Cardiac muscle cell (in vitro differentiated cells and primary cell): Measurements from ENCODE around the gene NCOA7. TPM values are rescaled to one million over a fixed set of nuclear protein-coding genes. Genes with fewer than 3 reads are reported as not detected.

Experiments used
- DNase-seq, 2 donors: peaks; one replicate each; pipeline versions ENCODE4 v3.0.0 to v3.0.0-alpha.2; 2010 to 2017; ENCODE audit warnings: low read depth in 1 of 2, low spot score in 1 of 2
- H3K27ac ChIP-seq: fragments of 200-600 bp; sonication (generic); 2 replicates; pipeline ENCODE4 v1.5.1; 2016
- H3K27me3 ChIP-seq: fragments of 200-600 bp; sonication (generic); 2 replicates; pipeline ENCODE4 v1.6.0; 2016; ENCODE audit warnings: control low read depth
- H3K36me3 ChIP-seq: fragments of 200-600 bp; sonication (generic); 2 replicates; pipeline ENCODE4 v1.5.1; 2016; ENCODE audit warnings: control low read depth
- H3K4me1 ChIP-seq: fragments of 200-600 bp; sonication (generic); 2 replicates; pipeline ENCODE4 v1.8.1; 2017; ENCODE audit warnings: low read depth, mild to moderate bottlenecking, mixed run types
- H3K4me3 ChIP-seq: fragments of 200-600 bp; sonication (generic); 2 replicates; pipeline ENCODE4 v1.5.1; 2016; ENCODE audit warnings: mild to moderate bottlenecking
- H3K9me3 ChIP-seq: fragments of 200-600 bp; sonication (generic); 2 replicates; pipeline ENCODE4 v1.5.1; 2017; ENCODE audit warnings: low read depth, mild to moderate bottlenecking, control low read depth
- polyA plus RNA-seq: library from polyadenylated mRNA; unstranded; fragments of >200 nt; fragmentation: Nextera tagmentation; extraction: Ambion mirVana; gene quantifications from 2 replicates; pipeline ENCODE4 v1.2.1, GENCODE V29; 2016
- total RNA-seq: library from RNA; depleted of rRNA; stranded (reverse); fragments of >200 nt; gene quantifications from 2 replicates; pipeline ENCODE4 v1.2.3, GENCODE V29; 2016
- TF ChIP-seq, protein P1 (sequence below): IDR thresholded peaks from 2 replicates; pipeline ENCODE4 v1.5.1; 2012; ENCODE audit warnings: low read depth, mild to moderate bottlenecking, low read length

Gene NCOA7
- total and polyA plus RNA-seq, 2 experiments from 2014 or later = 4.2 to 5.8 TPM

GRCh38 chr6:125743604-125744003 lies 47.2 kb upstream of the NCOA7 start:
- no peaks in the 10 kb centered on the region for H3K36me3 ChIP-seq
- H3K27me3 ChIP-seq = peaks cover 11% of the 10 kb centered on the region
- no peak overlapping the region for H3K27ac ChIP-seq
- TF ChIP-seq, protein P1, sequence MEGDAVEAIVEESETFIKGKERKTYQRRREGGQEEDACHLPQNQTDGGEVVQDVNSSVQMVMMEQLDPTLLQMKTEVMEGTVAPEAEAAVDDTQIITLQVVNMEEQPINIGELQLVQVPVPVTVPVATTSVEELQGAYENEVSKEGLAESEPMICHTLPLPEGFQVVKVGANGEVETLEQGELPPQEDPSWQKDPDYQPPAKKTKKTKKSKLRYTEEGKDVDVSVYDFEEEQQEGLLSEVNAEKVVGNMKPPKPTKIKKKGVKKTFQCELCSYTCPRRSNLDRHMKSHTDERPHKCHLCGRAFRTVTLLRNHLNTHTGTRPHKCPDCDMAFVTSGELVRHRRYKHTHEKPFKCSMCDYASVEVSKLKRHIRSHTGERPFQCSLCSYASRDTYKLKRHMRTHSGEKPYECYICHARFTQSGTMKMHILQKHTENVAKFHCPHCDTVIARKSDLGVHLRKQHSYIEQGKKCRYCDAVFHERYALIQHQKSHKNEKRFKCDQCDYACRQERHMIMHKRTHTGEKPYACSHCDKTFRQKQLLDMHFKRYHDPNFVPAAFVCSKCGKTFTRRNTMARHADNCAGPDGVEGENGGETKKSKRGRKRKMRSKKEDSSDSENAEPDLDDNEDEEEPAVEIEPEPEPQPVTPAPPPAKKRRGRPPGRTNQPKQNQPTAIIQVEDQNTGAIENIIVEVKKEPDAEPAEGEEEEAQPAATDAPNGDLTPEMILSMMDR = no peak
- H3K9me3 ChIP-seq = no peaks in the 10 kb centered on the region
- H3K4me1 ChIP-seq = peaks cover 15% of the 10 kb centered on the region
- DNase-seq = no peak
- H3K4me3 ChIP-seq = no peak overlapping the region

DNA sequence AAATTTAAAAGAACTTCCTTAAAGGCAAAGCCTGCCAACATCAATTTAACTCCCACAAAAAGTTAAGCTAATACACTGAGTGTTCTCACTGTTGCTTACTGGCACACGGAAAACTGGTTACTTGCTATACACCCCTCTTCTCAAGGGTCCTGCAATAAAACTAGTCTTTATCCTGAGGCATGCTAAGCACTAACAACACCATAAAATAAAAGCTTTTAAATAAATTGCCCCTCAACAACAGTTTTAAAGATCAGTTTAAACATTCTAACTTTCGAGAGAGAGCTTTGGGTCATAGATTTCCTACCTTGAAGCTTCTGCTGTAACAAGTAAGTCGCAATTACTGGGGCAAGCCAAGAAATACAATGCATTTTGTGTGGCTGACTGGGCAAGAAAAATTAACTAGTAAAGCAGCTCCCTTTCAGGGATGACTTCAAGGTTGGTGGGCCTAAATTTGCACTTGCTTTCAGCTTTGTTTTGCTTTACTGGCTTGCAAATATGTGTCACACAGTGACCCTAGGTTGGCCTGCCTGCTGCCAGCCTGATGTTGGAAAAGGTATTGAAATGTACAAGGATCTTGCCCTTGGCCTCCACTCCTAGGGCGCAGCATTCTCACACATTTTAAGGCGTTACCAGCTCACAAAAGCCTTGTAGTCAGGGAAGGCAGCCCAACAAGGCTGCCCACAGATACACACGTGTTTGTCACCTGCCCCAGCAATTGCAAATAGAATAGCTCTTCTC lies 45.3 kb upstream of the NCOA7 start:
- Histone ChIP-seq H3K27ac (peak overlapping the region; percentile 24), H3K27me3 (peaks cover 11% of the 10 kb centered on the region), H3K4me1 (peaks cover 15% of the 10 kb centered on the region), H3K36me3 (no peaks in the 10 kb centered on the region), H3K4me3 (peak overlapping the region; percentile 84), H3K9me3 (no peaks in the 10 kb centered on the region)
- TF ChIP-seq, protein P1 = no peak
- peak in 1 of 2 donors; percentile 57 for DNase-seq

DNA sequence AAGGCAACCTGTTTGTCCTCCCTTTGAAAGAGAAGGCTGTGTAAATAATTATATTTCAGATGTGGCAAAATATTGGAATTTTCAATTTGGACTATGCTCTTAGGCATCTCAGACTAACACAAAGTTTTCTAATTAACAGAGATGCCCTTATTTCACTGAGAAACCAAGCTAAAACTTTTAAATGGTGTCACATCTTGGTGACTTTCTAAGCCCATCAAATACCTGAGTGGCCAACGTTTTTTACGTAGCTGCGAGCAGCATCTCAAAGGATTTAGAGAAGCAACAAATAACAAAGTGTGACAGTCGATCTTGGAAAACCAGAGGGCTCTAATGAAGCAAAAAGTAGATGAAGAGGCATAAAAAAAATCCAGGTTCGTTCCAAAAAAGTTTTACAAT lies 44.7 kb upstream of the NCOA7 start:
- Histone ChIP-seq H3K9me3 (no peaks in the 10 kb centered on the region), H3K27ac (no peak overlapping the region), H3K36me3 (no peaks in the 10 kb centered on the region), H3K27me3 (peaks cover 11% of the 10 kb centered on the region), H3K4me3 (peak overlapping the region; percentile 84), H3K4me1 (peaks cover 15% of the 10 kb centered on the region)
- no peak for DNase-seq
- TF ChIP-seq, protein P1 = no peak

DNA sequence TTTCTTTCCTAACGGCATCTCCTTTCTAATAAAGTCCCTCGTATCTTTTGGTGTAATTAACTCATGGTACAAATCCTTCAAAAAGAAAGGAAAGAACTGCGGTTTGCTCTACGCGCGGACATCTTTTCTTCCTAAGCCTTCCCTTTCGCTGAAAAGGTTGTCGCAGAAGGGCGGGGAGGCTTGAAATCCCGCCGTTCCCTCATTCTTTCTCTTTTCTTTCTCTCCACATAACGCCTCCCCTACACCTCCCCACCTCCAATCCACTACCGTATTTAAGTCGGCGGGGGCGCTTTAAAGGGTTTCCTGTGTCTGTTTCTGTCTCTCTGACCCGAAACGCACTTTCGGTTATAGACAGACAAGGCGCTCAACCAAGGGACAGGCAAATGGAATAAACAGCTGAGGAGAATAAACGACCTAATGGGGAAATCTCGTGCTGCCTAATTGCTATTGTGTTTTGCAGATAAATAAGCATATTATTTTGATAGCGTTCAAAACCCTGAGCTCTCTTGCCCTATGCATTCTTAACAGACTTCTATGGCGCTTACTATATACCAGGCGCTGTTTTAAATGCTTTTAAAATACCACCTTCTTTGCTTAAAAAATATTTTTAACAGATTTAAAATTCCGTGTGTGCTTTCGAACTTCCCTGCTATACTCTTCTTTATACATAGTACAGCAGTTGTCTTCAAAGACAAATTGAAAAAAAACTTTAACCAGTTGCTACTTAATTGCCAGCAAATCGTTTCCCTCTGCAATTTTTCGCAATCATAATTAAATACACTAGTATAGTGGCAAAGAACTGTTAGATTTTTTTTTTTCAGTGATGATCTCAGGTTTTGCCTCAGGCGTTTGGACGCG lies 43.8 kb upstream of the NCOA7 start:
- Histone ChIP-seq H3K4me3 (peak overlapping the region; percentile 84), H3K4me1 (peaks cover 15% of the 10 kb centered on the region), H3K27ac (peak overlapping the region; percentile 92), H3K27me3 (peaks cover 11% of the 10 kb centered on the region), H3K9me3 (no peaks in the 10 kb centered on the region), H3K36me3 (no peaks in the 10 kb centered on the region)
- TF ChIP-seq, protein P1 = no peak
- peak; percentile 80 to 85 for DNase-seq

GRCh38 chr6:125747589-125748405 lies 43.0 kb upstream of the NCOA7 start:
- TF ChIP-seq, protein P1 = no peak
- Histone ChIP-seq H3K27me3 (peaks cover 11% of the 10 kb centered on the region), H3K4me1 (peaks cover 21% of the 10 kb centered on the region), H3K9me3 (no peaks in the 10 kb centered on the region), H3K4me3 (peak overlapping the region; percentile 84), H3K36me3 (peaks cover 4% of the 10 kb centered on the region), H3K27ac (peak overlapping the region; percentile 92)
- peak; percentile 12 to 72 for DNase-seq
